ENCODE results near the gene FGF14. TPM values are rescaled to one million over a fixed set of nuclear protein-coding genes. Genes with fewer than 3 reads are reported as not detected.

Gene FGF14
- total RNA-seq, 2 experiments from 2014 or later: not detected

GRCh38 chr13:101988140-101988539, 413.7 kb downstream of the FGF14 start:
- no peaks in the 10 kb centered on the region for H3K27me3 Mint-ChIP-seq
- H3K27ac Mint-ChIP-seq: no peak overlapping the region
- no peak overlapping the region for H3K4me3 Mint-ChIP-seq
- no peaks in the 10 kb centered on the region for H3K4me1 Mint-ChIP-seq
- ATAC-seq: no peak
- H3K36me3 Mint-ChIP-seq: no peaks in the 10 kb centered on the region
- no peak for DNase-seq
- H3K9me3 Mint-ChIP-seq (ENCODE audit: low read depth): no peaks in the 10 kb centered on the region
- CTCF ChIA-PET: no interaction called here

GRCh38 chr13:101986316-101986715, 415.5 kb downstream of the FGF14 start:
- H3K4me1 Mint-ChIP-seq: no peaks in the 10 kb centered on the region
- no peaks in the 10 kb centered on the region for H3K9me3 Mint-ChIP-seq (ENCODE audit: low read depth)
- H3K27me3 Mint-ChIP-seq: no peaks in the 10 kb centered on the region
- CTCF ChIA-PET: no interaction called here
- ATAC-seq: no peak
- H3K36me3 Mint-ChIP-seq: no peaks in the 10 kb centered on the region
- no peak overlapping the region for H3K4me3 Mint-ChIP-seq
- no peak for DNase-seq
- no peak overlapping the region for H3K27ac Mint-ChIP-seq

- Mint-ChIP-seq H3K27ac (no peak overlapping the region), H3K4me3 (no peak overlapping the region), H3K4me1 (no peaks in the 10 kb centered on the region), H3K9me3 (ENCODE audit: low read depth) (no peaks in the 10 kb centered on the region), H3K27me3 (no peaks in the 10 kb centered on the region), H3K36me3 (no peaks in the 10 kb centered on the region)
- DNase-seq (no peak), ATAC-seq (no peak)
- CTCF ChIA-PET: no interaction called here
Observed at GRCh38 chr13:101985321-101985720, 416.5 kb downstream of the FGF14 start.

GRCh38 chr13:101982903-101983302, 418.9 kb downstream of the FGF14 start:
- CTCF ChIA-PET: no interaction called here
- Mint-ChIP-seq H3K9me3 (ENCODE audit: low read depth) (no peaks in the 10 kb centered on the region), H3K27me3 (no peaks in the 10 kb centered on the region), H3K4me1 (no peaks in the 10 kb centered on the region), H3K36me3 (no peaks in the 10 kb centered on the region), H3K4me3 (no peak overlapping the region), H3K27ac (no peak overlapping the region)
- DNase-seq (no peak), ATAC-seq (no peak)

- Mint-ChIP-seq H3K4me1 (no peaks in the 10 kb centered on the region), H3K9me3 (ENCODE audit: low read depth) (no peaks in the 10 kb centered on the region), H3K27me3 (no peaks in the 10 kb centered on the region), H3K36me3 (no peaks in the 10 kb centered on the region), H3K4me3 (no peak overlapping the region), H3K27ac (no peak overlapping the region)
- no peak for DNase-seq
- CTCF ChIA-PET: no interaction called here
- no peak for ATAC-seq
Observed at GRCh38 chr13:101979825-101980224, 422.0 kb downstream of the FGF14 start.

GRCh38 chr13:101978552-101979315, 423.1 kb downstream of the FGF14 start:
- Mint-ChIP-seq H3K9me3 (ENCODE audit: low read depth) (no peaks in the 10 kb centered on the region), H3K4me3 (no peak overlapping the region), H3K27ac (no peak overlapping the region), H3K36me3 (no peaks in the 10 kb centered on the region), H3K27me3 (no peaks in the 10 kb centered on the region), H3K4me1 (no peaks in the 10 kb centered on the region)
- CTCF ChIA-PET: no interaction called here
- ATAC-seq (no peak), DNase-seq (no peak)

- DNase-seq (no peak), ATAC-seq (no peak)
- Mint-ChIP-seq H3K9me3 (ENCODE audit: low read depth) (no peaks in the 10 kb centered on the region), H3K27me3 (no peaks in the 10 kb centered on the region), H3K4me3 (no peak overlapping the region), H3K27ac (no peak overlapping the region), H3K4me1 (no peaks in the 10 kb centered on the region), H3K36me3 (no peaks in the 10 kb centered on the region)
- CTCF ChIA-PET: no interaction called here
Observed at GRCh38 chr13:101977475-101977874, 424.4 kb downstream of the FGF14 start.

- CTCF ChIA-PET: no interaction called here
- DNase-seq (no peak), ATAC-seq (no peak)
- H3K27me3 Mint-ChIP-seq: no peaks in the 10 kb centered on the region
- H3K4me3 Mint-ChIP-seq: no peak overlapping the region
- H3K4me1 Mint-ChIP-seq: no peaks in the 10 kb centered on the region
- H3K36me3 Mint-ChIP-seq: no peaks in the 10 kb centered on the region
- H3K27ac Mint-ChIP-seq: no peak overlapping the region
- H3K9me3 Mint-ChIP-seq (ENCODE audit: low read depth): no peaks in the 10 kb centered on the region
Observed at GRCh38 chr13:101972191-101972590, 429.7 kb downstream of the FGF14 start.

- H3K4me1 Mint-ChIP-seq: no peaks in the 10 kb centered on the region
- CTCF ChIA-PET: no interaction called here
- H3K27ac Mint-ChIP-seq: no peak overlapping the region
- H3K27me3 Mint-ChIP-seq: no peaks in the 10 kb centered on the region
- DNase-seq (no peak), ATAC-seq (no peak)
- no peaks in the 10 kb centered on the region for H3K36me3 Mint-ChIP-seq
- H3K9me3 Mint-ChIP-seq (ENCODE audit: low read depth): no peaks in the 10 kb centered on the region
- no peak overlapping the region for H3K4me3 Mint-ChIP-seq
Observed at GRCh38 chr13:101970341-101970740, 431.5 kb downstream of the FGF14 start.

- Mint-ChIP-seq H3K4me1 (no peaks in the 10 kb centered on the region), H3K36me3 (no peaks in the 10 kb centered on the region), H3K4me3 (no peak overlapping the region), H3K9me3 (ENCODE audit: low read depth) (no peaks in the 10 kb centered on the region), H3K27me3 (peaks cover 4% of the 10 kb centered on the region), H3K27ac (no peak overlapping the region)
- CTCF ChIA-PET: no interaction called here
- ATAC-seq: no peak
- DNase-seq: no peak
Observed at GRCh38 chr13:101967781-101968180, 434.1 kb downstream of the FGF14 start.

- CTCF ChIA-PET: no interaction called here
- H3K36me3 Mint-ChIP-seq: no peaks in the 10 kb centered on the region
- H3K4me3 Mint-ChIP-seq: no peak overlapping the region
- peaks cover 4% of the 10 kb centered on the region for H3K27me3 Mint-ChIP-seq
- no peak overlapping the region for H3K27ac Mint-ChIP-seq
- H3K4me1 Mint-ChIP-seq: no peaks in the 10 kb centered on the region
- DNase-seq: no peak
- ATAC-seq: no peak
- no peaks in the 10 kb centered on the region for H3K9me3 Mint-ChIP-seq (ENCODE audit: low read depth)
Observed at GRCh38 chr13:101967216-101967615, 434.6 kb downstream of the FGF14 start.

- CTCF ChIA-PET: no interaction called here
- Mint-ChIP-seq H3K4me1 (no peaks in the 10 kb centered on the region), H3K9me3 (ENCODE audit: low read depth) (no peaks in the 10 kb centered on the region), H3K27me3 (peaks cover 4% of the 10 kb centered on the region), H3K4me3 (no peak overlapping the region), H3K36me3 (no peaks in the 10 kb centered on the region), H3K27ac (no peak overlapping the region)
- ATAC-seq: no peak
- DNase-seq: no peak
Observed at GRCh38 chr13:101965096-101965495, 436.8 kb downstream of the FGF14 start.

GRCh38 chr13:101959016-101959415, 442.8 kb downstream of the FGF14 start:
- H3K27ac Mint-ChIP-seq: no peak overlapping the region
- H3K4me1 Mint-ChIP-seq: peaks cover 2% of the 10 kb centered on the region
- no peaks in the 10 kb centered on the region for H3K27me3 Mint-ChIP-seq
- ATAC-seq: no peak
- no peaks in the 10 kb centered on the region for H3K9me3 Mint-ChIP-seq (ENCODE audit: low read depth)
- H3K36me3 Mint-ChIP-seq: no peaks in the 10 kb centered on the region
- DNase-seq: no peak
- CTCF ChIA-PET: no interaction called here
- H3K4me3 Mint-ChIP-seq: no peak overlapping the region

- ATAC-seq: no peak
Observed at GRCh38 chr13:101955764-101956163, 446.1 kb downstream of the FGF14 start.

GRCh38 chr13:101951114-101951513, 450.7 kb downstream of the FGF14 start:
- Mint-ChIP-seq H3K4me3 (no peak overlapping the region), H3K9me3 (ENCODE audit: low read depth) (no peaks in the 10 kb centered on the region), H3K27ac (no peak overlapping the region), H3K36me3 (no peaks in the 10 kb centered on the region), H3K27me3 (no peaks in the 10 kb centered on the region), H3K4me1 (peaks cover 2% of the 10 kb centered on the region)
- CTCF ChIA-PET: no interaction called here
- no peak for ATAC-seq
- DNase-seq: no peak

More at GRCh38 chr13:101955764-101956163, 446.1 kb downstream of the FGF14 start:
- Mint-ChIP-seq H3K9me3 (ENCODE audit: low read depth) (no peaks in the 10 kb centered on the region), H3K4me1 (peaks cover 2% of the 10 kb centered on the region), H3K27ac (no peak overlapping the region), H3K36me3 (no peaks in the 10 kb centered on the region), H3K4me3 (no peak overlapping the region), H3K27me3 (no peaks in the 10 kb centered on the region)
- DNase-seq: no peak
- CTCF ChIA-PET: no interaction called here
